22Rv1 (cell line): ENCODE results near the gene NARF.
"Not testable (repeated sequence)": the region's sequence is repeated elsewhere in the genome, so short reads cannot be mapped to it uniquely, and the experiment has no call there.

Experiments used
- ZFX ChIP-seq: fragments of 450-650 bp; IDR thresholded peaks from 2 replicates; pipeline ENCODE4 v1.6.1; 2017; ENCODE audit warnings: antibody characterized with exemption, borderline replicate concordance
- TF ChIP-seq, protein P1 (sequence below): fragments of 450-650 bp; IDR thresholded peaks from 2 replicates; pipeline ENCODE4 v1.5.1; 2017; ENCODE audit warnings: mild to moderate bottlenecking

DNA sequence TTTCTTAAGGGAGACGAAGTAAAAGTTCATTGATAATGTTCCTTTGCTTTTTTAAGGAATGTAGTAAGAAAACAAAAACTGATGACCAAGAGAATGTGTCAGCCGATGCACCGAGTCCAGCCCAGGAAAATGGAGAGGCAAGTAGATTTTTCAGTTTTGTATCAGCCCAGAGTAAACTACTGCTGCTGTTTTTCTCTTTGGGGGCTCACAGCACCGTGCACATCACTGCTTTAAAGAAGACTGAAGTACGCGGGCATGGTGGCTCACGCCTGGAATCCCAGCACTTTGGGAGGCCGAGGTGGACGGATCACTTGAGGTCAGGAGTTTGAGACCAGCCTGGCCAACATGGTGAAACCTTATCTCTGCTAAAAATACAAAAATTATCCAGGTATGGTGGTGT, 1.4 kb downstream of the NARF start:
- TF ChIP-seq, protein P1, sequence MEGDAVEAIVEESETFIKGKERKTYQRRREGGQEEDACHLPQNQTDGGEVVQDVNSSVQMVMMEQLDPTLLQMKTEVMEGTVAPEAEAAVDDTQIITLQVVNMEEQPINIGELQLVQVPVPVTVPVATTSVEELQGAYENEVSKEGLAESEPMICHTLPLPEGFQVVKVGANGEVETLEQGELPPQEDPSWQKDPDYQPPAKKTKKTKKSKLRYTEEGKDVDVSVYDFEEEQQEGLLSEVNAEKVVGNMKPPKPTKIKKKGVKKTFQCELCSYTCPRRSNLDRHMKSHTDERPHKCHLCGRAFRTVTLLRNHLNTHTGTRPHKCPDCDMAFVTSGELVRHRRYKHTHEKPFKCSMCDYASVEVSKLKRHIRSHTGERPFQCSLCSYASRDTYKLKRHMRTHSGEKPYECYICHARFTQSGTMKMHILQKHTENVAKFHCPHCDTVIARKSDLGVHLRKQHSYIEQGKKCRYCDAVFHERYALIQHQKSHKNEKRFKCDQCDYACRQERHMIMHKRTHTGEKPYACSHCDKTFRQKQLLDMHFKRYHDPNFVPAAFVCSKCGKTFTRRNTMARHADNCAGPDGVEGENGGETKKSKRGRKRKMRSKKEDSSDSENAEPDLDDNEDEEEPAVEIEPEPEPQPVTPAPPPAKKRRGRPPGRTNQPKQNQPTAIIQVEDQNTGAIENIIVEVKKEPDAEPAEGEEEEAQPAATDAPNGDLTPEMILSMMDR: not testable (repeated sequence)
- TF ChIP-seq ZFX: not testable (repeated sequence)
